Heart left ventricle (tissue), 13 donors: ENCODE results near the gene NCOA6.

ENCODE experiments used
- POLR2A ChIP-seq, 2 donors: fragments of 450-650 bp; IDR thresholded peaks; one replicate each; pipeline ENCODE4 v1.6.1; 2017; ENCODE audit warnings: antibody characterized with exemption in 2 of 2, mild to moderate bottlenecking in 2 of 2, moderate library complexity in 2 of 2
- TF ChIP-seq, protein P1 (sequence below), 12 donors: fragments of 200-600 bp; sonication (generic) in 4 of 12; IDR thresholded peaks; one replicate each; pipeline versions ENCODE4 v1.5.0 to v1.8.0; 2018 to 2022; ENCODE audit warnings: antibody characterized with exemption in 12 of 12, mild to moderate bottlenecking in 5 of 12
- donor health status: ischemic (EF 13 %, LVEDD 7.1; RV severe dilation, severe dysfunction).
- donor health status: DM: no; HTN: yes; CAD: no.
- donor health status: DM: no; HTN: no; CAD: no.
- donor health status: ischemic (EF 25% LVEDD 6.9; RV normal size, moderate dysfunction).
- donor health status: ischemic (EF 25% LVEDD 5.7; RV mildly dilated, moderate dysfunction).
- donor health status: ischemic (EF 35%, LVEDD 5.7; RV mildly dilated, moderate dysfunction).
- donor health status: nonischemic (EF 11% LVEDD 7.7; RV severe dilation, severe dysfunction).
- donor health status: DM: yes; HTN: yes; CAD: no.
- donor health status: PGD.
- donor health status: ischemic (EF 29% LVEDD 5.4; RV normal size, mild dysfunction).
- donor health status: nonischemic (EF 23%, LVEDD 6.1; RV moderate dilation, normal function).

DNA sequence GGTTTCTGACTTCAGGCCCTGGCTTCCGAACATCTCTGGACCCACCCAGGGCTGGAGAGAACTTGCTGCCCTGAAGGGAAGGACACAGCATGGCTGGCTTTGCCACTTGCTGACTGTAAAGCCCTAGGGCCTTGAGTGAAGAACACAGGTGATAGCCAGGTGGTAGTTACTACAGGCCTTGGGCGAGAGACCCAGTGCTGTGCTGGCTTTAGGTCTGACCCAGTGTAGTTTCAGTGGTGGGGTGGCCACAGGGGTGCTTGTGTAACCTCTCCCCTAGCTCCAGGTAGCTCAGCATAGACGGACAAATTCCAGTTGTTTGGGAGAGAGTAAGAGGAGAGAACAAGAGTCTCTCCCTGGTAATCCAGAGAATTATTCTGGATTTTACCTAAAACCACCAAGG is 27.1 kb downstream of the NCOA6 start:
- TF ChIP-seq, protein P1, sequence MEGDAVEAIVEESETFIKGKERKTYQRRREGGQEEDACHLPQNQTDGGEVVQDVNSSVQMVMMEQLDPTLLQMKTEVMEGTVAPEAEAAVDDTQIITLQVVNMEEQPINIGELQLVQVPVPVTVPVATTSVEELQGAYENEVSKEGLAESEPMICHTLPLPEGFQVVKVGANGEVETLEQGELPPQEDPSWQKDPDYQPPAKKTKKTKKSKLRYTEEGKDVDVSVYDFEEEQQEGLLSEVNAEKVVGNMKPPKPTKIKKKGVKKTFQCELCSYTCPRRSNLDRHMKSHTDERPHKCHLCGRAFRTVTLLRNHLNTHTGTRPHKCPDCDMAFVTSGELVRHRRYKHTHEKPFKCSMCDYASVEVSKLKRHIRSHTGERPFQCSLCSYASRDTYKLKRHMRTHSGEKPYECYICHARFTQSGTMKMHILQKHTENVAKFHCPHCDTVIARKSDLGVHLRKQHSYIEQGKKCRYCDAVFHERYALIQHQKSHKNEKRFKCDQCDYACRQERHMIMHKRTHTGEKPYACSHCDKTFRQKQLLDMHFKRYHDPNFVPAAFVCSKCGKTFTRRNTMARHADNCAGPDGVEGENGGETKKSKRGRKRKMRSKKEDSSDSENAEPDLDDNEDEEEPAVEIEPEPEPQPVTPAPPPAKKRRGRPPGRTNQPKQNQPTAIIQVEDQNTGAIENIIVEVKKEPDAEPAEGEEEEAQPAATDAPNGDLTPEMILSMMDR (IDR thresholded peaks at IDR 0.05) = no peak
- no peak for TF ChIP-seq POLR2A (IDR thresholded peaks at IDR 0.05)
